ENCODE results near the gene CLRN3.

GRCh38 chr10:127875916-127876315, 16.8 kb downstream of the CLRN3 start:
- TF ChIP-seq POLR2A (IDR thresholded peaks at IDR 0.05; ENCODE audit: low read length) (no peak), JUN (IDR thresholded peaks at IDR 0.05) (no peak), SMC3 (IDR thresholded peaks at IDR 0.05) (no peak), USF2 (IDR thresholded peaks at IDR 0.05) (no peak), JUNB (IDR thresholded peaks at IDR 0.05) (no peak), EP300 (IDR thresholded peaks at IDR 0.05) (no peak), POLR2AphosphoS2 (conservative IDR thresholded peaks at IDR 0.05; ENCODE audit: low read length) (no peak), NFE2L2 (conservative IDR thresholded peaks at IDR 0.05; ENCODE audit: low read length) (no peak), RAD21 (conservative IDR thresholded peaks at IDR 0.05 in 1 of 2, IDR thresholded peaks at IDR 0.05 in 1 of 2) (no peak)
- TF ChIP-seq, protein P1, sequence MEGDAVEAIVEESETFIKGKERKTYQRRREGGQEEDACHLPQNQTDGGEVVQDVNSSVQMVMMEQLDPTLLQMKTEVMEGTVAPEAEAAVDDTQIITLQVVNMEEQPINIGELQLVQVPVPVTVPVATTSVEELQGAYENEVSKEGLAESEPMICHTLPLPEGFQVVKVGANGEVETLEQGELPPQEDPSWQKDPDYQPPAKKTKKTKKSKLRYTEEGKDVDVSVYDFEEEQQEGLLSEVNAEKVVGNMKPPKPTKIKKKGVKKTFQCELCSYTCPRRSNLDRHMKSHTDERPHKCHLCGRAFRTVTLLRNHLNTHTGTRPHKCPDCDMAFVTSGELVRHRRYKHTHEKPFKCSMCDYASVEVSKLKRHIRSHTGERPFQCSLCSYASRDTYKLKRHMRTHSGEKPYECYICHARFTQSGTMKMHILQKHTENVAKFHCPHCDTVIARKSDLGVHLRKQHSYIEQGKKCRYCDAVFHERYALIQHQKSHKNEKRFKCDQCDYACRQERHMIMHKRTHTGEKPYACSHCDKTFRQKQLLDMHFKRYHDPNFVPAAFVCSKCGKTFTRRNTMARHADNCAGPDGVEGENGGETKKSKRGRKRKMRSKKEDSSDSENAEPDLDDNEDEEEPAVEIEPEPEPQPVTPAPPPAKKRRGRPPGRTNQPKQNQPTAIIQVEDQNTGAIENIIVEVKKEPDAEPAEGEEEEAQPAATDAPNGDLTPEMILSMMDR (IDR thresholded peaks at IDR 0.05) = no peak
- TF ChIP-seq, protein P2, sequence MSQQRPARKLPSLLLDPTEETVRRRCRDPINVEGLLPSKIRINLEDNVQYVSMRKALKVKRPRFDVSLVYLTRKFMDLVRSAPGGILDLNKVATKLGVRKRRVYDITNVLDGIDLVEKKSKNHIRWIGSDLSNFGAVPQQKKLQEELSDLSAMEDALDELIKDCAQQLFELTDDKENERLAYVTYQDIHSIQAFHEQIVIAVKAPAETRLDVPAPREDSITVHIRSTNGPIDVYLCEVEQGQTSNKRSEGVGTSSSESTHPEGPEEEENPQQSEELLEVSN (IDR thresholded peaks at IDR 0.05; ENCODE audit: borderline replicate concordance, low read depth) = no peak

Measured in A549 (cell line).